ENCODE data around the gene PPP1R11. TPM values are rescaled to one million over a fixed set of nuclear protein-coding genes. Genes with fewer than 3 reads are reported as not detected.

PPP1R11 gene
- total and polyA plus RNA-seq, 2 of the 4 experiments (the other 2 are of a cell fraction) = 15.6 to 46.0 TPM

GRCh38 chr6:30060606-30061091 is 6.3 kb upstream of the PPP1R11 start:
- Histone ChIP-seq H3K9me3 (ENCODE audit: control insufficient read depth, insufficient read depth, low read length) (no peaks in the 10 kb centered on the region), H2BK15ac (ENCODE audit: low read depth, low read length) (no peak overlapping the region), H4K91ac (ENCODE audit: insufficient read depth, low read depth, low read length) (peak overlapping the region; percentile 62), H4K8ac (ENCODE audit: low read depth in 2 of 2, low read length in 2 of 2) (peak overlapping the region; percentile 97 to 98), H3K27me3 (ENCODE audit: control insufficient read depth, insufficient read depth, low read length) (no peaks in the 10 kb centered on the region), H3K18ac (ENCODE audit: low read depth, low read length) (0 out of 2 replicates have a peak overlapping the region, but pooled peaks have one; percentile 43), H3K4me2 (ENCODE audit: low read depth, low read length) (peak overlapping the region; percentile 98), H3K4me1 (ENCODE audit: control insufficient read depth, insufficient read depth, low read length) (peaks cover 3% of the 10 kb centered on the region), H2BK5ac (ENCODE audit: low read depth, low read length, poor library complexity, severe bottlenecking) (peak overlapping the region; percentile 56), H2BK120ac (ENCODE audit: low read depth, low read length) (no peak overlapping the region), H2AK9ac (replicated peaks; ENCODE audit: low read depth, low read length, poor library complexity) (no peak overlapping the region), H2AFZ (replicated peaks; ENCODE audit: low read length, poor library complexity) (peak overlapping the region; percentile 92), H3K4ac (ENCODE audit: low read depth, low read length) (peak overlapping the region; percentile 71), H3K56ac (ENCODE audit: extremely low read depth, insufficient read depth, low read length) (peak overlapping the region; percentile 94), H3K36me3 (ENCODE audit: control insufficient read depth, insufficient read depth, low read length) (peaks cover under 1% of the 10 kb centered on the region; the same call in 1 of the 2 replicates), H3K9ac (ENCODE audit: low read depth, low read length) (peak overlapping the region; percentile 98), H4K20me1 (ENCODE audit: insufficient read depth, low read length) (no peaks in the 10 kb centered on the region), H2AK5ac (ENCODE audit: low read depth, low read length) (peak overlapping the region; percentile 54; the same call in 1 of the 2 replicates), H3K14ac (replicated peaks; ENCODE audit: low read depth, low read length) (peak overlapping the region; percentile 39; the same call in 1 of the 2 replicates), H4K5ac (ENCODE audit: low read depth, low read length) (peak overlapping the region; percentile 97), H3K79me1 (ENCODE audit: low read depth in 1 of 2, low read length in 2 of 2) (peaks cover 22 to 27% of the 10 kb centered on the region in 2 experiments), H3K9me1 (ENCODE audit: insufficient read depth, low read length) (peaks cover 5% of the 10 kb centered on the region), H3K27ac (ENCODE audit: insufficient read depth, low read length) (peak overlapping the region; percentile 76), H2BK20ac (ENCODE audit: low read depth, low read length) (no peak overlapping the region), H3K23ac (ENCODE audit: low read depth, low read length) (peak overlapping the region; percentile 27), H3K4me3 (ENCODE audit: insufficient read depth, low read depth, low read length) (peak overlapping the region; percentile 83)
- DNase-seq = peak; percentile 36
- intact Hi-C loops (cut with micrococcal nuclease) (no loop called here), dilution Hi-C loops (cut with HindIII; ENCODE audit: low sequenced_read_pairs, unreplicated experiment) (no loop called here), in situ Hi-C loops (cut with MboI; ENCODE audit: low sequenced_read_pairs) (no loop called here)
- POLR2A ChIA-PET (ENCODE audit: unreplicated experiment) = interaction anchor here (0.5 kb wide), 1 partner anchor 29 kb away, joined by 3 read pairs; no protein-coding TSS in a partner anchor
- TF ChIP-seq POLR2A (IDR thresholded peaks at IDR 0.05; ENCODE audit: low read depth, low read length) (no peak), MXI1 (IDR thresholded peaks at IDR 0.05; ENCODE audit: borderline replicate concordance, low read depth, low read length) (peak; percentile 73; the same call in 1 of the 2 replicates)
- no TSS peak for BruUV-seq (replicated peaks)
- ATAC-seq (ENCODE audit: low read depth) = peak; percentile 35
- WGBS, 2 experiments (ENCODE audit: extremely low coverage in 2 of 2, insufficient read length in 1 of 2) = no CpG with 5 or more reads among the region's 24 CpGs
- CTCF ChIA-PET = interaction anchor here (1.1 kb wide), 1 partner anchor 42 kb away, joined by 3 read pairs; no protein-coding TSS in a partner anchor

Data from IMR-90 (cell line).